ENCODE measurements around the gene SMAD4. TPM values are rescaled to one million over a fixed set of nuclear protein-coding genes. Genes with fewer than 3 reads are reported as not detected.

The SMAD4 gene
- total and polyA plus RNA-seq, 2 donors (not counting 1 experiment from before 2014, with no cell fraction given), result 34.8 to 136 TPM

DNA sequence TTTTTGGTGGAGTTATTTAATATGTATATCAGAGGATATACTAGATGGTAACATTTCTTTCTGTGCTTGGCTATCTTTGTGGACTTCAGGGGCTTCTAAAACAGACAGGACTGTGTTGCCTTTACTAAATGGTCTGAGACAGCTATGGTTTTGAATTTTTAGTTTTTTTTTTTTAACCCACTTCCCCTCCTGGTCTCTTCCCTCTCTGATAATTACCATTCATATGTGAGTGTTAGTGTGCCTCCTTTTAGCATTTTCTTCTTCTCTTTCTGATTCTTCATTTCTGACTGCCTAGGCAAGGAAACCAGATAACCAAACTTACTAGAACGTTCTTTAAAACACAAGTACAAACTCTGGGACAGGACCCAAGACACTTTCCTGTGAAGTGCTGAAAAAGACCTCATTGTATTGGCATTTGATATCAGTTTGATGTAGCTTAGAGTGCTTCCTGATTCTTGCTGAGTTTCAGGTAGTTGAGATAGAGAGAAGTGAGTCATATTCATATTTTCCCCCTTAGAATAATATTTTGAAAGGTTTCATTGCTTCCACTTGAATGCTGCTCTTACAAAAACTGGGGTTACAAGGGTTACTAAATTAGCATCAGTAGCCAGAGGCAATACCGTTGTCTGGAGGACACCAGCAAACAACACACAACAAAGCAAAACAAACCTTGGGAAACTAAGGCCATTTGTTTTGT, 52.7 kb downstream of the SMAD4 start:
- intact Hi-C loops (cut with micrococcal nuclease), result no loop called here
- Histone ChIP-seq H3K4me2 (replicated peaks; ENCODE audit: low read depth, low read length, poor library complexity, severe bottlenecking) (no peak overlapping the region), H3K79me2 (ENCODE audit: control insufficient read depth, insufficient read depth, low read length) (no peaks in the 10 kb centered on the region), H3K4me1 (ENCODE audit: control insufficient read depth in 2 of 2, insufficient read depth in 2 of 2, low read length in 2 of 2) (no peaks in the 10 kb centered on the region), H3K4me3 (ENCODE audit: control extremely low read depth in 1 of 5, extremely low read depth in 1 of 5, insufficient read depth in 1 of 5, low read depth in 2 of 5, low read length in 4 of 5) (no peak overlapping the region), H3K27ac (ENCODE audit: low read length in 2 of 2) (peak overlapping the region in 1 of 2 donors; percentile 10), H3K9me3 (ENCODE audit: control extremely low read depth in 1 of 3, control insufficient read depth in 2 of 3, insufficient read depth in 1 of 3, low read length in 2 of 3) (peaks cover 0 to 5% (median 0%) of the 10 kb centered on the region in 3 donors), H3K9ac (ENCODE audit: low read length) (no peak overlapping the region), H4K20me1 (ENCODE audit: control insufficient read depth, insufficient read depth, low read length, poor library complexity, severe bottlenecking) (no peaks in the 10 kb centered on the region), H3K36me3 (replicated peaks in 1 of 2; ENCODE audit: control extremely low read depth in 1 of 2, control insufficient read depth in 1 of 2, extremely low read depth in 1 of 2, insufficient read depth in 2 of 2, low read length in 1 of 2) (peaks cover 19 to 58% of the 10 kb centered on the region in 2 experiments), H2AFZ (ENCODE audit: insufficient read depth, low read depth, low read length, poor library complexity, severe bottlenecking) (no peak overlapping the region), H3K27me3 (replicated peaks in 1 of 4; ENCODE audit: control extremely low read depth in 1 of 4, control insufficient read depth in 3 of 4, insufficient read depth in 4 of 4, low read length in 3 of 4) (no peaks in the 10 kb centered on the region)
- peaks cover 15% of the 10 kb centered on the region for H3K4me1 Mint-ChIP-seq
- H3K27ac Mint-ChIP-seq, result peak overlapping the region; percentile 17
- ATAC-seq (ENCODE audit: low read depth) (no peak), DNase-seq (no peak)
- peak overlapping the region; percentile 24 for H3K4me3 Mint-ChIP-seq
- CTCF ChIA-PET, result interaction anchor here (0.6 kb wide), 1 partner anchor 59 kb away, joined by 4 read pairs; no protein-coding TSS in a partner anchor
- WGBS (ENCODE audit: insufficient coverage), result no CpG with 5 or more reads among the region's 2 CpGs
- POLR2A ChIA-PET, result no interaction called here
- H3K27me3 Mint-ChIP-seq, result no peaks in the 10 kb centered on the region
- TF ChIP-seq CTCF (IDR thresholded peaks at IDR 0.05) (no peak), EZH2 (IDR thresholded peaks at IDR 0.05; ENCODE audit: borderline replicate concordance, insufficient read depth, low read depth, low read length, poor library complexity, severe bottlenecking) (no peak)
- peaks cover 4% of the 10 kb centered on the region for H3K9me3 Mint-ChIP-seq (ENCODE audit: insufficient read depth)

DNA sequence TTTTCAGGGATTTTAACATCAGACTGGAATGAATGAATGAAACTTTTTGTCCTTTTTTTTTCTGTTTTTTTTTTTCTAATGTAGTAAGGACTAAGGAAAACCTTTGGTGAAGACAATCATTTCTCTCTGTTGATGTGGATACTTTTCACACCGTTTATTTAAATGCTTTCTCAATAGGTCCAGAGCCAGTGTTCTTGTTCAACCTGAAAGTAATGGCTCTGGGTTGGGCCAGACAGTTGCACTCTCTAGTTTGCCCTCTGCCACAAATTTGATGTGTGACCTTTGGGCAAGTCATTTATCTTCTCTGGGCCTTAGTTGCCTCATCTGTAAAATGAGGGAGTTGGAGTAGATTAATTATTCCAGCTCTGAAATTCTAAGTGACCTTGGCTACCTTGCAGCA, 53.4 kb downstream of the SMAD4 start:
- Histone ChIP-seq H3K4me2 (replicated peaks; ENCODE audit: low read depth, low read length, poor library complexity, severe bottlenecking) (no peak overlapping the region), H4K20me1 (ENCODE audit: control insufficient read depth, insufficient read depth, low read length, poor library complexity, severe bottlenecking) (no peaks in the 10 kb centered on the region), H3K27ac (ENCODE audit: low read length in 2 of 2) (no peak overlapping the region), H3K9me3 (ENCODE audit: control extremely low read depth in 1 of 3, control insufficient read depth in 2 of 3, insufficient read depth in 1 of 3, low read length in 2 of 3) (peaks cover 3 to 5% (median 4%) of the 10 kb centered on the region in 3 donors), H3K36me3 (replicated peaks in 1 of 2; ENCODE audit: control extremely low read depth in 1 of 2, control insufficient read depth in 1 of 2, extremely low read depth in 1 of 2, insufficient read depth in 2 of 2, low read length in 1 of 2) (peaks cover 19 to 51% of the 10 kb centered on the region in 2 experiments), H2AFZ (ENCODE audit: insufficient read depth, low read depth, low read length, poor library complexity, severe bottlenecking) (no peak overlapping the region), H3K4me1 (ENCODE audit: control insufficient read depth in 2 of 2, insufficient read depth in 2 of 2, low read length in 2 of 2) (no peaks in the 10 kb centered on the region), H3K4me3 (ENCODE audit: control extremely low read depth in 1 of 5, extremely low read depth in 1 of 5, insufficient read depth in 1 of 5, low read depth in 2 of 5, low read length in 4 of 5) (no peak overlapping the region), H3K9ac (ENCODE audit: low read length) (no peak overlapping the region), H3K27me3 (replicated peaks in 1 of 4; ENCODE audit: control extremely low read depth in 1 of 4, control insufficient read depth in 3 of 4, insufficient read depth in 4 of 4, low read length in 3 of 4) (no peaks in the 10 kb centered on the region), H3K79me2 (ENCODE audit: control insufficient read depth, insufficient read depth, low read length) (no peaks in the 10 kb centered on the region)
- Mint-ChIP-seq H3K27me3 (no peaks in the 10 kb centered on the region), H3K27ac (no peak overlapping the region), H3K4me3 (no peak overlapping the region), H3K9me3 (ENCODE audit: insufficient read depth) (peaks cover 7% of the 10 kb centered on the region), H3K4me1 (peaks cover 15% of the 10 kb centered on the region)
- TF ChIP-seq EZH2 (IDR thresholded peaks at IDR 0.05; ENCODE audit: borderline replicate concordance, insufficient read depth, low read depth, low read length, poor library complexity, severe bottlenecking) (no peak), CTCF (IDR thresholded peaks at IDR 0.05) (no peak)
- WGBS (ENCODE audit: insufficient coverage), result 60% methylated on average over 1 of the region's 1 CpG
- ChIA-PET POLR2A (no interaction called here), CTCF (no interaction called here)
- intact Hi-C loops (cut with micrococcal nuclease), result no loop called here
- ATAC-seq (ENCODE audit: low read depth) (no peak), DNase-seq (no peak)
